ENCODE results near the gene NPY4R2.
"Not testable (repeated sequence)": the region's sequence is repeated elsewhere in the genome, so short reads cannot be mapped to it uniquely, and the experiment has no call there.

DNA sequence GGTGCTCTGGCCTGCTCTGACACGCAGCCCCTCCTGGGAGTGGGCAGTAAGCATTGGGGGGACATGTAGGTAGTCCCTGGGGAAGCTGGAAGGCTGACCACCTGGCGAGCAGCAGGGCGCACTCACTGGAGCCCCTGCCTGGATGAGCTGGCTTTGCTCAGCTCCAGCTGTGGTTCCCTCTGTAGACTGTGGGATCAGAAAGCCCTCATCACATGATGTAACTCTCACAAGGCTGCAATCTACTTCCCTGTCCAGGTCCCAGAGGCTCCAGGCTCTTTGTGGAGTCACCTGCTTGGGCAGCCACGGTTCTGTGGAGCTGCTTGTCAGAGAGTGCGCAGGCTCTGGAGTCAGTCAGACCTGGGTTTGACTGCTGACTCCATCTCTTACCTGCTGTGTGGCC lies 44.3 kb downstream of the NPY4R2 start:
- not testable (repeated sequence) for TF ChIP-seq CTCF (IDR thresholded peaks at IDR 0.05; ENCODE audit: low read depth, low read length); EZH2phosphoT487 (IDR thresholded peaks at IDR 0.05; ENCODE audit: low read depth)

Data from OCI-LY3 (cell line).